Astrocyte of the spinal cord (primary cell): Measurements from ENCODE around the gene ZNF429.
"Not testable (repeated sequence)": the region's sequence is repeated elsewhere in the genome, so short reads cannot be mapped to it uniquely, and the experiment has no call there.

ENCODE experiments used
- DNase-seq: peaks from one replicate; pipeline ENCODE4 v3.0.0; 2011; ENCODE audit warnings: low read depth, low spot score
- H3K4me3 ChIP-seq: 2 replicates; pipeline ENCODE4 v1.5.1; 2011; ENCODE audit warnings: low read depth, mild to moderate bottlenecking, low read length, moderate library complexity
- in situ Hi-C: cut with HindIII; loops from 2 replicates; pipeline ENCODE4 v1.10.0; 2017; ENCODE audit warnings: low sequenced_read_pairs
- TF ChIP-seq, protein P1 (sequence below): IDR thresholded peaks from 2 replicates; pipeline ENCODE4 v1.5.1; 2012; ENCODE audit warnings: low read depth, mild to moderate bottlenecking, low read length, inconsistent platforms

Gene ZNF429

DNA sequence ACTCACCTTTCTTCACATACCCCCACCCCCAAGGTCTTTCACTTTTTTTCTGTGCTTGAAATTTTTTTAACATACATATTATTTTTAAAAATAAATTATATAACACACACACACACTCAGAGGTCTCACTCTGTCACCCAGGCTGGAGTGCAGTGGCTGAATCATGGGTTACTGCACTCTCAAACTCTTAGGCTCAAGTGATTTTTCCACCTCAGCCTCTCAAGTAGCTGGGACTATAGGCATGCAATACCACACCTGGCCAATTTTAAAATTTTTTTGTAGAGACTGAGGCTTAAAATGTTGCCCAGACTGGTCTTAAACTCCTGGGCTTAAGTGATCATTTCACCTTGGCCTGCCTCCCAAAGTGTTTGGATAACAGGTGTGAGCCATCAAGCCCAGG is 32.9 kb upstream of the ZNF429 start:
- TF ChIP-seq, protein P1, sequence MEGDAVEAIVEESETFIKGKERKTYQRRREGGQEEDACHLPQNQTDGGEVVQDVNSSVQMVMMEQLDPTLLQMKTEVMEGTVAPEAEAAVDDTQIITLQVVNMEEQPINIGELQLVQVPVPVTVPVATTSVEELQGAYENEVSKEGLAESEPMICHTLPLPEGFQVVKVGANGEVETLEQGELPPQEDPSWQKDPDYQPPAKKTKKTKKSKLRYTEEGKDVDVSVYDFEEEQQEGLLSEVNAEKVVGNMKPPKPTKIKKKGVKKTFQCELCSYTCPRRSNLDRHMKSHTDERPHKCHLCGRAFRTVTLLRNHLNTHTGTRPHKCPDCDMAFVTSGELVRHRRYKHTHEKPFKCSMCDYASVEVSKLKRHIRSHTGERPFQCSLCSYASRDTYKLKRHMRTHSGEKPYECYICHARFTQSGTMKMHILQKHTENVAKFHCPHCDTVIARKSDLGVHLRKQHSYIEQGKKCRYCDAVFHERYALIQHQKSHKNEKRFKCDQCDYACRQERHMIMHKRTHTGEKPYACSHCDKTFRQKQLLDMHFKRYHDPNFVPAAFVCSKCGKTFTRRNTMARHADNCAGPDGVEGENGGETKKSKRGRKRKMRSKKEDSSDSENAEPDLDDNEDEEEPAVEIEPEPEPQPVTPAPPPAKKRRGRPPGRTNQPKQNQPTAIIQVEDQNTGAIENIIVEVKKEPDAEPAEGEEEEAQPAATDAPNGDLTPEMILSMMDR, result no peak
- in situ Hi-C loops, result no loop called here
- H3K4me3 ChIP-seq, result no peak overlapping the region
- DNase-seq, result no peak

GRCh38 chr19:21474671-21475181 is 30.7 kb upstream of the ZNF429 start:
- TF ChIP-seq, protein P1, result no peak
- peak; percentile 65 for DNase-seq
- H3K4me3 ChIP-seq, result peak overlapping the region; percentile 49
- in situ Hi-C loops, result no loop called here

DNA sequence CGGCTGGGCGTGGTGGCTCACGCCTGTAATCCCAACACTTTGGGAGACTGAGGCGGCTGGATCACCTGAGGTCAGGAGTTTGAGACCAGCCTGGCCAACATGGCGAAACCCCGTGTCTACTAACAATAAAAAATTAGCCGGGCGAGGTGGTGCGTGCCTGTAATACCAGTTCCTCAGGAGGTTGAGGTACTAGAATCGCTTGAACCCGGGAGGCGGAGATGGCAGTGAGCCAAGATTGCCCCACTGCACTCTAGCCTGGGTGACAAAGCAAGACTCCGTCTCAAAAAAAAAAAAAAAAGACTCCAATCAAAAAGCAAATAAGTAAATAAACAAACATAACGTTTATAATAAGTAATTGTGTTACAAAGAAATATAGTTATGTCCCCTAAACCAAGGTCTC is 23.0 kb upstream of the ZNF429 start:
- H3K4me3 ChIP-seq, in situ Hi-C loops, DNase-seq: not testable (repeated sequence)

DNA sequence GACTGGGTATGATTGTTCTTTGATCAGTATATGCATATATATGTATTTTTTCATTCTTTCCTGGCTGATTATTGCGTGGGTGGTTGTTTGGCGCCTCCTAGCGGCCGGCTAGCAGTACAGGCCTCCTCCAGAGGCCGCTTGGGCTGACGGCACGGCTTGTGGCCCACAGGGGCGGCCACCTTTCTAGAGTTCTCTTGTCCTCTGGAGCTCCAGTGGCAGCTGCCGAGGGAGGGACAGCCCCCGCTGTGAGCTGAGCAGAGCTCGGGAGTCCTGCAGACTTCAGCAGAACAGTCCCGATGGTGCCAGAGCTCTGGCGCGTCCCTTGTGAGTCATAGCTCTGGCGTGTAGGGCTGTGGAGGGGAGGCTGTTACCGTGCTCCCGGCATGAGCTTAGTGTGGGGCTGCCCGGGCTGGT is 22.5 kb upstream of the ZNF429 start:
- TF ChIP-seq, protein P1, result peak; percentile 24
- H3K4me3 ChIP-seq, result no peak overlapping the region
- in situ Hi-C loops, result no loop called here
- peak; percentile 7 for DNase-seq

DNA sequence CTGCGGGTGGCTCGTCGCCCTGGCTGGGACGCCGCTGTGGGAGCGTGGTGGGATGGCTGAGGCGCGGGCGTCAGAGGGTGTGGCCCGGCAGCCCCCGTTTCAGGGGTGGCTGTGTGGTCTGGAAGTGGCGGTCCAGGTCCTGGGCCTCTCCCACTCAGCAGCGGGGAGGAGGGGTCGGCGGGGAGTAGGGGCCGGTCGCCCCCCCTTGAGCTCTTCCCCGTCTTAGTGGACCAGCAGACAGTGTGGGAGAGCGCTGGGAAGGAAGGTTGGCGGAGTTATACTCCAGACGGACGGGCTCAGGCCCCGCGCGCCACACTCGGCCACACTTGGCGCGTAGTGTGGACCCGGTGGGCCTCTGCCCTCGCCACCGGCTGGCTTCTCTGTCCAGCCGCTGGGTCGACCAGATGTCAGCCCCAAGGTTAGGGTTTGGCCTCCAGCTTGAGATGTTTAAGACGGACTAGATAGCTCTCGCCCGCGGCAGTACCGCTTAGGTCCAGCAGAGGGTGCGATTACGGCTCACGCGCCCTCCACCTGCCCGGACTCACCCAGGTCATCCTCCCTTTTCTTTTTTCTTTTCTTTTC is 21.7 kb upstream of the ZNF429 start:
- H3K4me3 ChIP-seq, result no peak overlapping the region
- no peak for DNase-seq
- TF ChIP-seq, protein P1, result peak; percentile 38
- in situ Hi-C loops, result no loop called here

GRCh38 chr19:21484631-21485030 is 20.8 kb upstream of the ZNF429 start:
- in situ Hi-C loops, result no loop called here
- TF ChIP-seq, protein P1, result no peak
- DNase-seq, result no peak
- no peak overlapping the region for H3K4me3 ChIP-seq

GRCh38 chr19:21485926-21486325 is 19.5 kb upstream of the ZNF429 start:
- no peak for DNase-seq
- TF ChIP-seq, protein P1, result no peak
- H3K4me3 ChIP-seq, result no peak overlapping the region
- in situ Hi-C loops, result no loop called here
